Gastroesophageal sphincter (tissue), 3 donors: Measurements from ENCODE around the gene SLC24A3.

ENCODE experiments used
- CTCF ChIP-seq, 4 experiments: fragments of 200-600 bp in 2 of 4; fragments of 450-650 bp in 2 of 4; sonication (generic) in 1 of 4; IDR thresholded peaks; one replicate each; pipeline ENCODE4 v1.5.1; 2017 to 2019; ENCODE audit warnings: antibody characterized with exemption in 4 of 4, mild to moderate bottlenecking in 2 of 4, moderate library complexity in 2 of 4
- POLR2A ChIP-seq, 2 donors: fragments of 450-650 bp; IDR thresholded peaks; one replicate each; pipeline ENCODE4 v1.6.1; 2017; ENCODE audit warnings: antibody characterized with exemption in 2 of 2, mild to moderate bottlenecking in 2 of 2, moderate library complexity in 1 of 2
- POLR2AphosphoS5 ChIP-seq: sonication (generic); formaldehyde crosslinking; IDR thresholded peaks from one replicate; pipeline ENCODE4 v1.6.1; 2017; ENCODE audit warnings: antibody characterized with exemption

GRCh38 chr20:19274412-19275015, 62.1 kb downstream of the SLC24A3 start:
- no peak for TF ChIP-seq CTCF (IDR thresholded peaks at IDR 0.05)
- TF ChIP-seq POLR2AphosphoS5, result no peak
- TF ChIP-seq POLR2A (IDR thresholded peaks at IDR 0.05), result no peak
